ENCODE data around the gene CLPTM1L.
"Not testable (repeated sequence)": the region's sequence is repeated elsewhere in the genome, so short reads cannot be mapped to it uniquely, and the experiment has no call there.

Gene CLPTM1L

DNA sequence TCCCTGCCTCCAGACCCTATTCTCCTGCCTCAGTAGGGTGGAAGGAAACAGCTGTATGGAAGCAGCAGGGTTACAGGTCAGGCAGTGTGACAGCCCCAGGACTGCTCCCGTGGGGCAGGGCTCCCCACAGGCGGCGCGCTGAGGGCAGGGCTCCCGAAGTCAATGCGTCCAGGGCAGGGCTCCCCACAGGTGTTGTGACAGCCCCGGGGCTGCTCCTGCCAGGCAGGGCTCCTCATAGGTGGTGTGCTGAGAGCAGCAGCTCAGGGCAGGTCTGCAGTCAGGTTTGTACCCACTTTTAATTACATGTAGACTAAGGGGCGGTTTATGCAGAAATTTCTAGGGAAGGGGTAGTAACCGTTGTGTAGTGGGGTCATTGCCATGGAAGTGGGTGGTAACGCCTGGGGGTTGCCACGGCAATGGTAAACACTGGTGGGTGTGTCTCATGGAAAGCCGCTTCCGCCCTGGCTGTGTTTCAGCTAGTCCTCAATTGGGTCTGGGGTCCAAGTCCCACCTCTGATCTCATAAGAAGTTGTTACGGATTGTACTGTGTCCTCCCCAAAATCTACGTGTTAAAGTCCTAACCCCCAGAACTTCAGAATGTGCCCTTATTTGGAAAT, 33.4 kb downstream of the CLPTM1L start:
- no peak for DNase-seq

GRCh38 chr5:1310118-1310517, 34.8 kb downstream of the CLPTM1L start:
- DNase-seq, result no peak

DNA sequence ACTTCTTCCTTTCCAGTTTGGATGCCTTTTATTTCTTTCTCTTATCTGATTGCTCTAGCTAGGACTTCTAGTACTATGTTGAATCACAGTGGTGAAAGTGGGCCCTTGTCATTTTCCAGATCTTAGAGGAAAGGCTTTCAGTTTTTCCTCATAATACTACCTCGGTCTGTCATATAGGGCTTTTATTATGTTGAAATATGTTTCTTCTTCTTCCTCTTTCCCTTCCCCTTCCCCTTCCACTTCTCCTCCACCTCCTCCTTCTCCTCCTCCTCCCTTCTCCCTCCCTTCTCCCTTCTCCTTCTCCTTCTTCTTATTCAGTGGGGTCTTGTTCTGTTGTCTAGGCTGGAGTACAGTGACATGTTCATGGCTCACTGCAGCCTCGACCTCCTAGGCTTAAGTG, 40.9 kb downstream of the CLPTM1L start:
- DNase-seq, result no peak

DNA sequence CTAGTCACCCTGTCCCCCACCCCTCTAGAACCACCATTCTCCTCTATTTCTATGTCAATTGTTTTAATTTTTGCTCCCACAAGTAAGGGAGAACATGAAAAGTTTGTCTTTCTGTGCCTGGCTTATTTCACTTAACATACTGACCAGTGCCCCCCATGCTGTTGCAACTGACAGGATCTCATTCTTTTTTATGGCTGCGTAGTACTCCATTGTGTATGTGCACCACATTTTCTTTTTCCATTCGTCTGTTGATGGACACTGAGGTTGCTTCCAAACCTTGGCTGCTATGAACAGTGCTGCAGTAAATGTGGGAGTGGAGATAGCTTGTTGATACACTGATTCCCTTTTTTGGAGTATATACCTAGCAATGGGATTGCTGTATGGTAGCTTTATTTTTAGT, 42.6 kb downstream of the CLPTM1L start:
- DNase-seq, result no peak

DNA sequence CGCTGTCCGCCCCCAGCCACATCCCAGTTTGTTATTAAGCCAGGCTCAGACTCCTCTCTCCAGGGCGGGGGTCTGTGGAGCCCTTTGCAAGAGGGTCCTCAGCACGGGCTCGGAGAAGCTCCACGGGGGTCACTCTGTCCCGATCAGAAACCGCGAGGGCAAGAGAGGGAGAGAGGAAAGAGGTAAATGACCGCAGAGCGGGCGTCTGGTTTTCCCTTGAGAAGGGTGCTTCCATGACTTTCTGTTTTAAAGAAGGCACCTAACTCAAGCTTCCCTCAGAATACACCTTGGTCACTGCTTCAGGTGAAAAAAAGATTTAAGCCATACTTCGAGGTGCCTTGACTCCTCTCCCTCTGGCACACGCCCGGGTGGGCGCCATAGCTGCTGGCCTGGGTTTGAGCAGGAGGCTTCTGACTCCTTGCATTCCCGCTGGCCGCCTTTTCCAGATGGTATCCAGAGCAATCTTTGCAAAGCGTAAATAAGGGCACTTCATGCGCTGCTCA, 44.3 kb downstream of the CLPTM1L start:
- DNase-seq, result no peak

DNA sequence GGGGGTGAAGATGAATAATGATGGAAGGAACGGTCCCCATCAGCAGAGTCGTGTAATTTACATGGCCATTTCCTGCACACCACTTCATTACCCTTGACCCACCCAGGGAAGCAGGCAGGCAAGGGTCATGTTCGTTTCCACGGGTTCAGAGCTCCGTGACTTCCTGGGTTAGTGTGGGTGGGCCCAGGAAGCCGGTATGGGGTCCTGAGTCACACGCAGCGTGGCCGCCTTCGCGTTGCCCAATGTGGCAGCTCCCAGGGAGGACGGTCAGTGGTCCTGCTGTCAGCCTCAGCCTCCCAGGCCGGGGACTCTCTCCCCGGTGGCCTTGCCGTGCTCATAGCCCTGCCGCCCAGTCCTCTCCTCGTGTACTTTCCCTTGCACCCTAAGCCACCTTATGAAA, 44.9 kb downstream of the CLPTM1L start:
- DNase-seq, result no peak

DNA sequence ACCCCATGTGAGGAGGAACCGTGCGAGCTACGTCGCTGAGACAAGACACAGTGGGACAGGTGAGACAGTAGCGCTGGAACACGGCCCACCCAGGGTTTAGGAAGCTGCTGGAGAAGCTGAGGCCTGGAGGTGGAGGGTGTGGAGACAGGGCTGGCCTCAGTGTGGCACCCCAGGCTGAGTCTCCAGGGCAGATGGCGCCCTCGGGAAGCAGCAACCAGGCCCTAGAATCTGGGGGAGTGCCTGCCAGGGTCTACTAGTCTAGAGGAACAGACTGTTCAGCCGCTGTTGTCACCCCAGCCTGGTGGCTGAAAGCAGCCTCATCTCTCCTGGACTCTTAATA, 45.4 kb downstream of the CLPTM1L start:
- DNase-seq, result no peak

DNA sequence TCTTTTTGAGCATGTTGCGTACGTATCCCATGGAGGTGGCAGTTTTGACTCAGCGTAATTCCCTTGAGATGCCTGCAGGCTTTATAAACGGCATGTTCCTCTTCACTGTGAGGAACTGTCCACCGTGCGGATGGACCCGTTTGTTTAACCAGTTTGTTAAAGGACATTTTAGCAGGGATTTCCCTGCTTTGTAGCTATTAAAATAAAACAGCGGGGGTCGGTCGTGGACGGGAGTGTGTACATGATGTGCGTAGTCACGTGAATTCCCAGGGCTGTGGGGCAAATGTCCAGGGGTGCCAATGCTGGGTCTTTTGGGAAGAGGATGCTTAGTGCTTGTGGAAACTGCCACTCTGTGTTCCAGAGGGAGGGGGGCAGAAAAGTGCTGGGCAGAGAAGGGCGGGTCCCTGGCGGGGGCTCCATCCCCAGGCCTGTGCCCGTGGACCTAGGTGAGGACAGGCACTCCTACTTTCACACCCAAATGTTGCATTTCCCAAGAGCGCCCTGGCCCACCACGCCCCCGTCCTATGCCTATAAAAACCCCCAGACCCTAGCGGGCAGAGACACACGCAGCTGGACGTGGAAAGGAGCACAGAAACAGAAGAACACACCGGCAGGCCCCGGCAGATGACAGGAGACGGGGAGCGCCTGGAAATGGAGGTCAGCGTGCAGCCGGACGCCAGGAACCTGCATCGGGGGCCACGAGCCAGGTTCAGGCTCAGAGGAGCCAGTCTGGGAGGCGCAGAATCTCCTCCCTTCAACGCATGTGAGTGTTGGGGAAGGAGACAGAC, 46.0 kb downstream of the CLPTM1L start:
- no peak for DNase-seq

- no peak for DNase-seq
Measured at GRCh38 chr5:1298067-1298551, 46.8 kb downstream of the CLPTM1L start.

GRCh38 chr5:1297243-1297642, 47.7 kb downstream of the CLPTM1L start:
- no peak for DNase-seq

DNA sequence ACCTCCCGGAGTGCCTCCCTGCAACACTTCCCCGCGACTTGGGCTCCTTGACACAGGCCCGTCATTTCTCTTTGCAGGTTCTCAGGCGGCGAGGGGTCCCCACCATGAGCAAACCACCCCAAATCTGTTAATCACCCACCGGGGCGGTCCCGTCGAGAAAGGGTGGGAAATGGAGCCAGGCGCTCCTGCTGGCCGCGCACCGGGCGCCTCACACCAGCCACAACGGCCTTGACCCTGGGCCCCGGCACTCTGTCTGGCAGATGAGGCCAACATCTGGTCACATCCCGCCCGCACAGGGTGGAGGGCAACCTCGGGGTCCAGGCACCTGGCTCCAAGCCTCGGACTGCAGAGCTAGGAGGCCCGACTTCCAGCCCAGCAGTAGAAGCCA, 49.3 kb downstream of the CLPTM1L start:
- no peak for DNase-seq

DNA sequence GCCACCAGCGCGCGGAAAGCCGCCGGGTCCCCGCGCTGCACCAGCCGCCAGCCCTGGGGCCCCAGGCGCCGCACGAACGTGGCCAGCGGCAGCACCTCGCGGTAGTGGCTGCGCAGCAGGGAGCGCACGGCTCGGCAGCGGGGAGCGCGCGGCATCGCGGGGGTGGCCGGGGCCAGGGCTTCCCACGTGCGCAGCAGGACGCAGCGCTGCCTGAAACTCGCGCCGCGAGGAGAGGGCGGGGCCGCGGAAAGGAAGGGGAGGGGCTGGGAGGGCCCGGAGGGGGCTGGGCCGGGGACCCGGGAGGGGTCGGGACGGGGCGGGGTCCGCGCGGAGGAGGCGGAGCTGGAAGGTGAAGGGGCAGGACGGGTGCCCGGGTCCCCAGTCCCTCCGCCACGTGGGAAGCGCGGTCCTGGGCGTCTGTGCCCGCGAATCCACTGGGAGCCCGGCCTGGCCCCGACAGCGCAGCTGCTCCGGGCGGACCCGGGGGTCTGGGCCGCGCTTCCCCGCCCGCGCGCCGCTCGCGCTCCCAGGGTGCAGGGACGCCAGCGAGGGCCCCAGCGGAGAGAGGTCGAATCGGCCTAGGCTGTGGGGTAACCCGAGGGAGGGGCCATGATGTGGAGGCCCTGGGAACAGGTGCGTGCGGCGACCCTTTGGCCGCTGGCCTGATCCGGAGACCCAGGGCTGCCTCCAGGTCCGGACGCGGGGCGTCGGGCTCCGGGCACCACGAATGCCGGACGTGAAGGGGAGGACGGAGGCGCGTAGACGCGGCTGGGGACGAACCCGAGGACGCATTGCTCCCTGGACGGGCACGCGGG, 49.9 kb downstream of the CLPTM1L start, which contains the start of gene TERT:
TERT (minus strand) TSS at position 234 of the 815 bp plus-strand sequence; CDS start at position 155, 79 bp downstream.
- DNase-seq, result no peak

GRCh38 chr5:1294206-1294834, 50.6 kb downstream of the CLPTM1L start:
- no peak for DNase-seq

- DNase-seq, result no peak
Measured at GRCh38 chr5:1293416-1294205, 51.3 kb downstream of the CLPTM1L start.

- DNase-seq, result no peak
Measured at GRCh38 chr5:1292846-1293415, 52.0 kb downstream of the CLPTM1L start.

DNA sequence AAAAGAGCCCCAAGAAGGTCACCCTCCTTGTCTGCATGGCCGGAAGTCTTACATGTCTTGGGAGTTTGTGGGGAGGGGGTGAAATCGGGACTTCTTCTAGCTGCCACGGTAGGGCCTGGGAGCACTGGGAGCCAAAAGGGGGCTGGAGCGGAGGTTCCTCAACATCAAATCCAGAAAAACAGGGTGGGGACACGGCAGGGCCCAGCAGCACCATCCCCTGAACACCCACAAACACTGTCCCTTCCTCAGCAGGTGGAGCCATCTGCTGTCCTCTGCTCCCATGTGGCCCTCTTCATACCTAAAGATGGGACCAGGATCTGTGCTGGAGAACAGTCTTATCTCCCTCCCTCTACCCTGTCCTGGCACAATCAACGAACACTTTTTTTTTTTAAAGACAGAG, 52.8 kb downstream of the CLPTM1L start:
- no peak for DNase-seq

- no peak for DNase-seq
Measured at GRCh38 chr5:1291611-1292080, 53.3 kb downstream of the CLPTM1L start.

- not testable (repeated sequence) for DNase-seq
Measured at GRCh38 chr5:1290956-1291355, 53.9 kb downstream of the CLPTM1L start.

DNA sequence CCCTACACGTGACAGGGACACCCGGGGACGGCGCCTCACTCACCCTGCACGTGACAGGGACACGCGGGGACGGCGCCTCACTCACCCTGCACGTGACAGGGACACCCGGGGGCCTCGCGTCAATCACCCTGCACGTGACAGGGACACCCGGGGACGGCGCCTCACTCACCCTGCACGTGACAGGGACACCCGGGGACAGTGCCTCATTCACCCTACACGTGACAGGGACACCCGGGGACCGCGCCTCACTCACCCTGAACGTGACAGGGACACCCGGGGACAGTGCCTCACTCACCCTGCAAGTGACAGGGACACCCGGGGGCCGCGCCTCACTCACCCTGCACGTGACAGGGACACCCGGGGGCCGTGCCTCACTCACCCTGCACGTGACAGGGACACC, 55.3 kb downstream of the CLPTM1L start:
- DNase-seq, result not testable (repeated sequence)

DNA sequence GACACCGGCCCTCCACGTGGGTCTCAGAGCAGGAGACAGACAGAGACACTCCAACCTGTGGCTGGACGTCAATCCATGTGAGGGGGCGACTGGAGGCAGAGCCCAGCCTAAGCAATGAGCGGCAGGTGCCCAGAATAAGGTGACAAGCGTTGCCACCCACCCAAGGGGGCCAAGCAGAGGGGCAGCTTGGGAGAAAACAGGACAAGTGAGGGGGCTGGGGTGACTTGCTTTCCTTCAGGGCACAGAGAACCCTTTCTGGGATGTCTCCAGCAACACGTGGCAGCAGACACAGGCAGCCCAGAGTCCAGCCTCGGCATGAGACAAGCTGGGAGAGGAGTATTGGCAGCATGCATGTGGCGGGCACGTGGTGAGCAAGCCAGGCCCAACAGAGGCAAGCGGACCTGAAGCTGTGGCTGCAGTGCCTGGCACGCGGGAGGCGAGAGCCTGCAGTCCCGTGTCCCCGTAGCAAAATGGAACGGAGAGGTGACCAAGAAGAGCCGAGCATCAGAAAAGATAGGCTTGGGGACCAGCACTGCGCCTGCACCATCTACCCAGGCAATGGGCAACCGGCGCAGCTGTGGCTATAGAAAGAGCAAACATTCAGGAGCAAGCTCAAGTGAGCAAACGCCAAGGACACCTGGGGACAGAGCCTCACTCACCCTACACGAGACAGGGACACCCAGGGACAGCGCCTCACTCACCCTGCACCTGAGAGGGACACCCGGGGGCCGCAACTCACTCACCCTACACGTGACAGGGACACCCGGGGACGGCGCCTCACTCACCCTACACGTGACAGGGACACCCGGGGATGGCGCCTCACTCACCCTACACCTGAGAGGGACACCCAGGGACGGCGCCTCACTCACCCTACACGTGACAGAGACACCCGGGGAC, 56.2 kb downstream of the CLPTM1L start:
- no peak for DNase-seq
